GM23338 (cell line): ENCODE measurements around the gene PRDM10. TPM values are rescaled to one million over a fixed set of nuclear protein-coding genes. Genes with fewer than 3 reads are reported as not detected.
A peak's percentile ranks its signal among the peaks of the same experiment; 100 is the strongest.

Experiments
- ATAC-seq: fragments of 200-7000 bp; cut with Tn5 transposase; 3 replicates; pipeline ENCODE4 v1.9.1; 2020
- DNase-seq: peaks from one replicate; pipeline ENCODE4 v3.0.0-alpha.2; 2015; ENCODE audit warnings: low spot score
- H2AFZ ChIP-seq: fragments of 200-600 bp; sonication (generic); 2 replicates; pipeline ENCODE4 v1.8.0; 2016; ENCODE audit warnings: antibody characterized with exemption, mild to moderate bottlenecking, moderate library complexity
- H3F3A ChIP-seq: fragments of 200-600 bp; sonication (generic); replicated peaks from 2 replicates; pipeline ENCODE4 v1.8.0; 2017; ENCODE audit warnings: antibody characterized with exemption, mixed run types, low read depth
- H3K27ac ChIP-seq: fragments of 200-600 bp; sonication (generic); 2 replicates; pipeline ENCODE4 v1.6.1; 2016; ENCODE audit warnings: low read depth
- H3K27me3 ChIP-seq: fragments of 200-600 bp; sonication (generic); 2 replicates; pipeline ENCODE4 v1.8.0; 2016; ENCODE audit warnings: mild to moderate bottlenecking, mixed run types, moderate library complexity; ENCODE audit not compliant: insufficient read depth
- H3K36me3 ChIP-seq: fragments of 200-600 bp; sonication (generic); 2 replicates; pipeline ENCODE4 v1.8.0; 2016; ENCODE audit warnings: mild to moderate bottlenecking; ENCODE audit not compliant: insufficient read depth
- H3K4me1 ChIP-seq: fragments of 200-600 bp; sonication (generic); 2 replicates; pipeline ENCODE4 v1.8.0; 2016; ENCODE audit warnings: mild to moderate bottlenecking, moderate library complexity; ENCODE audit not compliant: insufficient read depth
- H3K4me2 ChIP-seq: fragments of 200-600 bp; sonication (generic); 2 replicates; pipeline ENCODE4 v1.7.1; 2017; ENCODE audit warnings: mixed run types
- H3K4me3 ChIP-seq: fragments of 200-600 bp; sonication (generic); 2 replicates; pipeline ENCODE4 v1.6.1; 2016; ENCODE audit warnings: mixed run types
- H3K79me2 ChIP-seq: fragments of 200-600 bp; sonication (generic); replicated peaks from 2 replicates; pipeline ENCODE4 v1.8.0; 2017; ENCODE audit warnings: mild to moderate bottlenecking; ENCODE audit not compliant: insufficient read depth
- H3K9me2 ChIP-seq: fragments of 200-600 bp; sonication (generic); 2 replicates; pipeline ENCODE4 v1.8.0; 2017; ENCODE audit not compliant: insufficient read depth
- H4K20me1 ChIP-seq: fragments of 200-600 bp; sonication (generic); replicated peaks from 2 replicates; pipeline ENCODE4 v1.8.0; 2017; ENCODE audit warnings: mild to moderate bottlenecking; ENCODE audit not compliant: insufficient read depth
- H3K27ac Mint-ChIP-seq: 2 replicates; pipeline ENCODE4 v1.8.0; 2020; ENCODE audit warnings: inconsistent platforms, mild to moderate bottlenecking, moderate library complexity, mixed read lengths
- H3K27me3 Mint-ChIP-seq: 3 replicates; pipeline ENCODE4 v1.8.0; 2022; ENCODE audit warnings: low read depth, mild to moderate bottlenecking, moderate library complexity, mixed read lengths, inconsistent platforms; ENCODE audit not compliant: insufficient read depth, poor library complexity
- H3K36me3 Mint-ChIP-seq: 3 replicates; pipeline ENCODE4 v1.8.0; 2021; ENCODE audit warnings: low read depth, mild to moderate bottlenecking, inconsistent platforms, moderate library complexity, mixed read lengths
- H3K4me1 Mint-ChIP-seq: 3 replicates; pipeline ENCODE4 v1.8.0; 2020; ENCODE audit warnings: mild to moderate bottlenecking, inconsistent platforms, mixed read lengths
- H3K4me3 Mint-ChIP-seq: 3 replicates; pipeline ENCODE4 v1.8.0; 2021; ENCODE audit warnings: moderate library complexity, mild to moderate bottlenecking, inconsistent platforms, mixed read lengths
- H3K9me3 Mint-ChIP-seq: 3 replicates; pipeline ENCODE4 v1.8.0; 2020; ENCODE audit warnings: moderate library complexity, mild to moderate bottlenecking, inconsistent platforms, mixed read lengths
- CREB1 ChIP-seq: fragments of 250-450 bp; sonication (Bioruptor Pico); IDR thresholded peaks from 2 replicates; pipeline ENCODE4 v1.5.0; 2020; ENCODE audit warnings: low read depth, mild to moderate bottlenecking, moderate library complexity
- ETS1 ChIP-seq: IDR thresholded peaks from 2 replicates; pipeline ENCODE4 v1.6.1; 2016; ENCODE audit warnings: antibody characterized with exemption
- EZH2phosphoT487 ChIP-seq: fragments of 200-600 bp; sonication (generic); IDR thresholded peaks from one replicate; pipeline ENCODE4 v1.8.1; 2018; ENCODE audit warnings: antibody characterized with exemption; ENCODE audit not compliant: unreplicated experiment
- STAT1 ChIP-seq: IDR thresholded peaks from one replicate; pipeline ENCODE4 v1.6.1; 2016; ENCODE audit warnings: antibody characterized with exemption; ENCODE audit not compliant: unreplicated experiment
- ZNF331 ChIP-seq: fragments of 250-450 bp; sonication (Bioruptor Pico); IDR thresholded peaks from 2 replicates; pipeline ENCODE4 v1.5.0; 2020; ENCODE audit warnings: low read depth, mild to moderate bottlenecking, moderate library complexity
- ZNF462 ChIP-seq: fragments of 250-450 bp; sonication (Bioruptor Pico); IDR thresholded peaks from 2 replicates; pipeline ENCODE4 v1.5.0; 2020; ENCODE audit warnings: mild to moderate bottlenecking, moderate library complexity
- polyA plus RNA-seq: library from polyadenylated mRNA; unstranded; fragments of >200 nt; fragmentation: Nextera tagmentation; extraction: Ambion mirVana; gene quantifications from 2 replicates; pipeline ENCODE4 v1.2.1, GENCODE V29; 2016
- total RNA-seq: library from RNA; depleted of rRNA; stranded (reverse); fragments of >200 nt; shearing (Covaris generic); gene quantifications from 2 replicates; pipeline ENCODE4 v1.2.3, GENCODE V29; 2014

Gene PRDM10
- total and polyA plus RNA-seq, 2 experiments from 2014 or later = 5.2 to 14.9 TPM

- TF ChIP-seq ZNF462 (CRISPR knock-in tag) = no peak
- no peak for TF ChIP-seq ZNF331 (CRISPR knock-in tag)
Measured at GRCh38 chr11:129917231-129917630, 85.4 kb downstream of the PRDM10 start (continued).

- Mint-ChIP-seq H3K27ac (peak overlapping the region; percentile 49; the same call in 1 of the 2 replicates), H3K4me3 (no peak overlapping the region), H3K27me3 (no peaks in the 10 kb centered on the region), H3K9me3 (no peaks in the 10 kb centered on the region), H3K36me3 (peaks cover 48% of the 10 kb centered on the region), H3K4me1 (no peaks in the 10 kb centered on the region)
- no peaks in the 10 kb centered on the region for H3K4me1 ChIP-seq
- H2AFZ ChIP-seq = no peak overlapping the region
- H3K4me2 ChIP-seq = no peak overlapping the region
- DNase-seq (no peak), ATAC-seq (no peak)
- H3K27me3 ChIP-seq = no peaks in the 10 kb centered on the region
- H3F3A ChIP-seq = no peaks in the 10 kb centered on the region
- peaks cover 4% of the 10 kb centered on the region for H4K20me1 ChIP-seq
- H3K9me2 ChIP-seq = no peaks in the 10 kb centered on the region
- no peak overlapping the region for H3K27ac ChIP-seq
- no peak overlapping the region for H3K4me3 ChIP-seq
- no peaks in the 10 kb centered on the region for H3K79me2 ChIP-seq
- peaks cover 18% of the 10 kb centered on the region for H3K36me3 ChIP-seq
- TF ChIP-seq STAT1 = no peak
- no peak for TF ChIP-seq ZNF462 (CRISPR knock-in tag)
- no peak for TF ChIP-seq ETS1
- no peak for TF ChIP-seq EZH2phosphoT487
- TF ChIP-seq CREB1 (CRISPR knock-in tag) = no peak
Measured at GRCh38 chr11:129911298-129911697, 91.3 kb downstream of the PRDM10 start.
